ENCODE results near the gene SP5. TPM values are rescaled to one million over a fixed set of nuclear protein-coding genes. Genes with fewer than 3 reads are reported as not detected.

Gene SP5
- total RNA-seq, 1 experiment from 2014 or later, result 0.98 TPM

DNA sequence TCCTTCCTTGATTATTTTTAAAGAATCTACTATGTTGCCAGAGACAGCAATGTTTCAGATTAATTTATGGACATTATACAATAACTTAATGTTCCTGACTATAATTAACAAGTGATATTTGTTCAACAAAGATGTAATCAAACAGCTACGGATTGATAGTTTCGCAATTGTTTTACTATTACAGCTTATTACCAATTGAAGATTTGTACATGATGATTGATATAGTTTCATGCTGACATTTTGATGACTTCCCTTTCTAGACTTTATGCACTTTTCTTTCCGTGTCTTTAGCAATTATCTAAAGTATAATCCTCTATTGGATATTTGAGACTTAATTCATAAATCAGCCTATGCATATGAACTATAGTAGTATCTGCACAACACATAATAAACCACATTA is 6.5 kb downstream of the SP5 start:
- POLR2A ChIA-PET, result interaction anchor here (1.3 kb wide), 1 partner anchor 9 kb away, joined by 3 read pairs; no protein-coding TSS in a partner anchor

DNA sequence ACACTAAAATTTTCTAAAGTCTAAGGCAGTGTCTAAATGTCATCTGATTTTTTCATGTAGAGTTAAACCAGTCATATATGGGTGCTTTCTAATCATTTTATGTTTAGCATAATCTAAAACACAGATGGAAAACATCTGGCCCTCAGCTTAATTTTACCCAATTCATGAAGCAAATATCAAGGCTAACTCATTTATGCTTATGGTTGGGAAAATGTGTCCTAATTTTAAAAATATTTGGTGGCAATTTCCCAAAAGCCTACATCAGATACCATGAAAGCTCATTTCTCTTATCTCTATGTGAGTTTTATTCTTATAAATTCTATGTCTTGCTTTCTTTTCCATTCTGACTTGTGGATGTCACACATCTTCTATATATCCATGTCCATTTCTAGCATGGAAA is 7.2 kb downstream of the SP5 start:
- no peak overlapping the region for H3K9ac ChIP-seq (ENCODE audit: low read length)
- H3K4me1 ChIP-seq (ENCODE audit: control insufficient read depth in 1 of 2, insufficient read depth in 2 of 2, low read length in 2 of 2), result no peaks in the 10 kb centered on the region
- no peaks in the 10 kb centered on the region for H3K27me3 ChIP-seq (ENCODE audit: insufficient read depth, low read length)
- no peaks in the 10 kb centered on the region for H3K36me3 ChIP-seq (ENCODE audit: control insufficient read depth in 1 of 2, insufficient read depth in 2 of 2, low read length in 2 of 2)
- H3K9me2 ChIP-seq (ENCODE audit: insufficient read depth), result no peaks in the 10 kb centered on the region
- no peak for DNase-seq (ENCODE audit: low read depth, low spot score)
- ATAC-seq, result no peak
- H3K79me2 ChIP-seq (ENCODE audit: insufficient read depth, low read length), result no peaks in the 10 kb centered on the region
- H3K4me3 ChIP-seq (replicated peaks in 1 of 2; ENCODE audit: low read depth in 1 of 2, low read length in 2 of 2), result no peak overlapping the region
- H3K4me2 ChIP-seq (ENCODE audit: low read length), result no peak overlapping the region
- intact Hi-C loops (cut with micrococcal nuclease), result no loop called here
- no TSS peak for BruUV-seq (replicated peaks)
- CTCF ChIA-PET, result no interaction called here
- H4K20me1 ChIP-seq (ENCODE audit: insufficient read depth), result no peaks in the 10 kb centered on the region
- H3K9me3 ChIP-seq (ENCODE audit: control insufficient read depth in 1 of 2, insufficient read depth in 1 of 2, low read depth in 1 of 2, low read length in 2 of 2), result no peaks in the 10 kb centered on the region
- H2AFZ ChIP-seq (ENCODE audit: low read depth, low read length, poor library complexity, severe bottlenecking), result no peak overlapping the region
- RAD21 ChIA-PET (ENCODE audit: low non-redundant PET in 1 of 2, low total read pairs in 2 of 2, uncharacterized antibody in 2 of 2, unreplicated experiment in 2 of 2), result no interaction called here
- no peak overlapping the region for H3K27ac ChIP-seq (ENCODE audit: low read depth, low read length)
- no peak for TF ChIP-seq EZH2phosphoT487 (IDR thresholded peaks at IDR 0.05; ENCODE audit: borderline replicate concordance)
- TF ChIP-seq, protein P1, sequence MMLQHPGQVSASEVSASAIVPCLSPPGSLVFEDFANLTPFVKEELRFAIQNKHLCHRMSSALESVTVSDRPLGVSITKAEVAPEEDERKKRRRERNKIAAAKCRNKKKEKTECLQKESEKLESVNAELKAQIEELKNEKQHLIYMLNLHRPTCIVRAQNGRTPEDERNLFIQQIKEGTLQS (IDR thresholded peaks at IDR 0.05), result no peak
- TF ChIP-seq, protein P2, sequence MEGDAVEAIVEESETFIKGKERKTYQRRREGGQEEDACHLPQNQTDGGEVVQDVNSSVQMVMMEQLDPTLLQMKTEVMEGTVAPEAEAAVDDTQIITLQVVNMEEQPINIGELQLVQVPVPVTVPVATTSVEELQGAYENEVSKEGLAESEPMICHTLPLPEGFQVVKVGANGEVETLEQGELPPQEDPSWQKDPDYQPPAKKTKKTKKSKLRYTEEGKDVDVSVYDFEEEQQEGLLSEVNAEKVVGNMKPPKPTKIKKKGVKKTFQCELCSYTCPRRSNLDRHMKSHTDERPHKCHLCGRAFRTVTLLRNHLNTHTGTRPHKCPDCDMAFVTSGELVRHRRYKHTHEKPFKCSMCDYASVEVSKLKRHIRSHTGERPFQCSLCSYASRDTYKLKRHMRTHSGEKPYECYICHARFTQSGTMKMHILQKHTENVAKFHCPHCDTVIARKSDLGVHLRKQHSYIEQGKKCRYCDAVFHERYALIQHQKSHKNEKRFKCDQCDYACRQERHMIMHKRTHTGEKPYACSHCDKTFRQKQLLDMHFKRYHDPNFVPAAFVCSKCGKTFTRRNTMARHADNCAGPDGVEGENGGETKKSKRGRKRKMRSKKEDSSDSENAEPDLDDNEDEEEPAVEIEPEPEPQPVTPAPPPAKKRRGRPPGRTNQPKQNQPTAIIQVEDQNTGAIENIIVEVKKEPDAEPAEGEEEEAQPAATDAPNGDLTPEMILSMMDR (IDR thresholded peaks at IDR 0.05 in 2 of 3, conservative IDR thresholded peaks at IDR 0.05 in 1 of 3; ENCODE audit: borderline replicate concordance in 1 of 3, insufficient read depth in 1 of 3, low read depth in 2 of 3, low read length in 2 of 3), result no peak
- no peak for TF ChIP-seq ZFX (IDR thresholded peaks at IDR 0.05)
- POLR2A ChIA-PET, result no interaction called here

More for the DNA sequence above, 6.5 kb downstream of the SP5 start:
- no peaks in the 10 kb centered on the region for H3K9me3 ChIP-seq (ENCODE audit: control insufficient read depth in 1 of 2, insufficient read depth in 1 of 2, low read depth in 1 of 2, low read length in 2 of 2)
- no peak for TF ChIP-seq RAD21 (IDR thresholded peaks at IDR 0.05; ENCODE audit: low read depth)
- TF ChIP-seq SRF (IDR thresholded peaks at IDR 0.05; ENCODE audit: low read depth), result no peak
- TF ChIP-seq, protein P3, sequence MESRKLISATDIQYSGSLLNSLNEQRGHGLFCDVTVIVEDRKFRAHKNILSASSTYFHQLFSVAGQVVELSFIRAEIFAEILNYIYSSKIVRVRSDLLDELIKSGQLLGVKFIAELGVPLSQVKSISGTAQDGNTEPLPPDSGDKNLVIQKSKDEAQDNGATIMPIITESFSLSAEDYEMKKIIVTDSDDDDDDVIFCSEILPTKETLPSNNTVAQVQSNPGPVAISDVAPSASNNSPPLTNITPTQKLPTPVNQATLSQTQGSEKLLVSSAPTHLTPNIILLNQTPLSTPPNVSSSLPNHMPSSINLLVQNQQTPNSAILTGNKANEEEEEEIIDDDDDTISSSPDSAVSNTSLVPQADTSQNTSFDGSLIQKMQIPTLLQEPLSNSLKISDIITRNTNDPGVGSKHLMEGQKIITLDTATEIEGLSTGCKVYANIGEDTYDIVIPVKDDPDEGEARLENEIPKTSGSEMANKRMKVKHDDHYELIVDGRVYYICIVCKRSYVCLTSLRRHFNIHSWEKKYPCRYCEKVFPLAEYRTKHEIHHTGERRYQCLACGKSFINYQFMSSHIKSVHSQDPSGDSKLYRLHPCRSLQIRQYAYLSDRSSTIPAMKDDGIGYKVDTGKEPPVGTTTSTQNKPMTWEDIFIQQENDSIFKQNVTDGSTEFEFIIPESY (IDR thresholded peaks at IDR 0.05; ENCODE audit: extremely low read depth, insufficient replicate concordance, low read length), result no peak
- no peak for TF ChIP-seq CBX3 (IDR thresholded peaks at IDR 0.05; ENCODE audit: low read depth)
- no peak for TF ChIP-seq EZH2phosphoT487 (IDR thresholded peaks at IDR 0.05; ENCODE audit: borderline replicate concordance)
- TF ChIP-seq, protein P4, sequence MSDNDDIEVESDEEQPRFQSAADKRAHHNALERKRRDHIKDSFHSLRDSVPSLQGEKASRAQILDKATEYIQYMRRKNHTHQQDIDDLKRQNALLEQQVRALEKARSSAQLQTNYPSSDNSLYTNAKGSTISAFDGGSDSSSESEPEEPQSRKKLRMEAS (IDR thresholded peaks at IDR 0.05), result no peak
- no peak for TF ChIP-seq TCF7L2 (IDR thresholded peaks at IDR 0.05; ENCODE audit: borderline replicate concordance, extremely low read depth, insufficient read depth, insufficient read length)
- no peak overlapping the region for H3K4me2 ChIP-seq (ENCODE audit: low read length)
- no peaks in the 10 kb centered on the region for H3K36me3 ChIP-seq (ENCODE audit: control insufficient read depth in 1 of 2, insufficient read depth in 2 of 2, low read length in 2 of 2)
- H4K20me1 ChIP-seq (ENCODE audit: insufficient read depth), result no peaks in the 10 kb centered on the region
- H3K4me1 ChIP-seq (ENCODE audit: control insufficient read depth in 1 of 2, insufficient read depth in 2 of 2, low read length in 2 of 2), result no peaks in the 10 kb centered on the region
- no peaks in the 10 kb centered on the region for H3K79me2 ChIP-seq (ENCODE audit: insufficient read depth, low read length)
- no peak overlapping the region for H2AFZ ChIP-seq (ENCODE audit: low read depth, low read length, poor library complexity, severe bottlenecking)
- H3K4me3 ChIP-seq (replicated peaks in 1 of 2; ENCODE audit: low read depth in 1 of 2, low read length in 2 of 2), result no peak overlapping the region
- DNase-seq (ENCODE audit: low read depth, low spot score) (no peak), ATAC-seq (no peak)
- no peaks in the 10 kb centered on the region for H3K27me3 ChIP-seq (ENCODE audit: insufficient read depth, low read length)
- BruUV-seq (replicated peaks), result no TSS peak
- RAD21 ChIA-PET (ENCODE audit: low non-redundant PET in 1 of 2, low total read pairs in 2 of 2, uncharacterized antibody in 2 of 2, unreplicated experiment in 2 of 2), result no interaction called here
- H3K9me2 ChIP-seq (ENCODE audit: insufficient read depth), result no peaks in the 10 kb centered on the region
- intact Hi-C loops (cut with micrococcal nuclease), result no loop called here
- no peak overlapping the region for H3K27ac ChIP-seq (ENCODE audit: low read depth, low read length)
- no peak overlapping the region for H3K9ac ChIP-seq (ENCODE audit: low read length)
- CTCF ChIA-PET, result no interaction called here
